HEK293 (cell line): ENCODE results near the gene GMCL1.

ENCODE experiments used
- CTCF ChIA-PET: fragments of 350-600 bp; formaldehyde crosslinking; extraction: SDS; loops from one replicate; lab custom pipeline; 2021; ENCODE audit warnings: antibody characterized with exemption; lab: Yijun Ruan, JAX
- POLR2A ChIA-PET: fragments of 300-600 bp; formaldehyde crosslinking; extraction: SDS; loops from one replicate; lab custom pipeline; 2020; ENCODE audit warnings: antibody characterized with exemption, inconsistent platforms; lab: Yijun Ruan, JAX
- H3K27ac ChIP-seq: fragments of 200-500 bp; sonication (Bioruptor generic); 2 replicates; pipeline ENCODE4 v1.5.1; 2014; ENCODE audit warnings: low read depth, low read length, control low read depth, inconsistent platforms; ENCODE audit errors: extremely low read depth
- H3K36me3 ChIP-seq, 2 experiments: fragments of 200-500 bp in 1 of 2; sonication (Bioruptor generic) in 1 of 2; 1 replicate in 1 of 2; 2 replicates in 1 of 2; pipeline ENCODE4 v1.5.1; 2014 to 2017; ENCODE audit warnings: inconsistent platforms in 2 of 2, low read length in 2 of 2; ENCODE audit not compliant: control insufficient read depth in 2 of 2, insufficient read depth in 1 of 2
- H3K4me1 ChIP-seq: fragments of 200-500 bp; sonication (Bioruptor generic); 2 replicates; pipeline ENCODE4 v1.5.1; 2014; ENCODE audit warnings: mild to moderate bottlenecking, low read length, inconsistent platforms; ENCODE audit not compliant: control insufficient read depth, insufficient read depth
- H3K4me3 ChIP-seq: 2 replicates; pipeline ENCODE4 v1.5.1; 2011; ENCODE audit warnings: low read depth, mild to moderate bottlenecking, control low read depth, low read length, moderate library complexity
- H3K9me3 ChIP-seq: fragments of 200-500 bp; sonication (Bioruptor generic); 2 replicates; pipeline ENCODE4 v1.5.1; 2014; ENCODE audit warnings: low read depth, low read length, inconsistent platforms; ENCODE audit not compliant: control insufficient read depth, insufficient read depth
- GFI1B ChIP-seq: fragments of 450-650 bp; formaldehyde crosslinking; IDR thresholded peaks from 2 replicates; pipeline ENCODE4 v1.5.1; 2016; ENCODE audit warnings: missing biosample characterization, missing genetic modification characterization
- KLF16 ChIP-seq: fragments of 450-650 bp; formaldehyde crosslinking; IDR thresholded peaks from 2 replicates; pipeline ENCODE4 v1.5.1; 2017; ENCODE audit warnings: missing biosample characterization, missing genetic modification characterization
- KLF8 ChIP-seq: fragments of 450-650 bp; formaldehyde crosslinking; IDR thresholded peaks from 2 replicates; pipeline ENCODE4 v1.5.1; 2016; ENCODE audit warnings: missing biosample characterization, missing genetic modification characterization
- KLF9 ChIP-seq: fragments of 450-650 bp; formaldehyde crosslinking; IDR thresholded peaks from 2 replicates; pipeline ENCODE4 v1.5.1; 2016; ENCODE audit warnings: missing biosample characterization, missing genetic modification characterization, low read depth
- OSR2 ChIP-seq: fragments of 450-650 bp; formaldehyde crosslinking; IDR thresholded peaks from 2 replicates; pipeline ENCODE4 v1.5.1; 2016; ENCODE audit warnings: missing biosample characterization, missing genetic modification characterization
- TCF7L2 ChIP-seq: IDR thresholded peaks from 2 replicates; pipeline ENCODE4 v1.6.1; 2011; ENCODE audit warnings: low read depth, mild to moderate bottlenecking, inconsistent platforms, low read length, moderate library complexity, borderline replicate concordance
- ZBTB21 ChIP-seq: fragments of 450-650 bp; formaldehyde crosslinking; IDR thresholded peaks from 2 replicates; pipeline ENCODE4 v1.5.1; 2017; ENCODE audit warnings: missing biosample characterization, missing genetic modification characterization
- ZNF133 ChIP-seq: fragments of 450-650 bp; formaldehyde crosslinking; IDR thresholded peaks from 2 replicates; pipeline ENCODE4 v1.5.1; 2016; ENCODE audit warnings: missing biosample characterization, missing genetic modification characterization
- ZNF248 ChIP-seq: fragments of 450-650 bp; formaldehyde crosslinking; IDR thresholded peaks from 2 replicates; pipeline ENCODE4 v1.5.1; 2017; ENCODE audit warnings: missing biosample characterization, missing genetic modification characterization
- ZNF302 ChIP-seq: fragments of 450-650 bp; formaldehyde crosslinking; IDR thresholded peaks from 2 replicates; pipeline ENCODE4 v1.5.1; 2016; ENCODE audit warnings: missing biosample characterization, missing genetic modification characterization, low read depth
- ZNF394 ChIP-seq: fragments of 450-650 bp; formaldehyde crosslinking; IDR thresholded peaks from 2 replicates; pipeline ENCODE4 v1.5.1; 2016; ENCODE audit warnings: missing biosample characterization, missing genetic modification characterization, mild to moderate bottlenecking, moderate library complexity, borderline replicate concordance
- ZNF404 ChIP-seq: fragments of 450-650 bp; formaldehyde crosslinking; IDR thresholded peaks from 2 replicates; pipeline ENCODE4 v1.5.1; 2017; ENCODE audit warnings: missing biosample characterization, missing genetic modification characterization
- ZNF521 ChIP-seq: fragments of 450-650 bp; formaldehyde crosslinking; IDR thresholded peaks from 2 replicates; pipeline ENCODE4 v1.5.1; 2017; ENCODE audit warnings: missing biosample characterization, mild to moderate bottlenecking, missing genetic modification characterization
- ZNF621 ChIP-seq: fragments of 450-650 bp; formaldehyde crosslinking; IDR thresholded peaks from 2 replicates; pipeline ENCODE4 v1.5.1; 2017; ENCODE audit warnings: missing biosample characterization, missing genetic modification characterization
- ZNF768 ChIP-seq: fragments of 450-650 bp; formaldehyde crosslinking; IDR thresholded peaks from 2 replicates; pipeline ENCODE4 v1.5.1; 2018; ENCODE audit warnings: missing biosample characterization, mild to moderate bottlenecking, missing genetic modification characterization
- ZSCAN4 ChIP-seq: fragments of 450-650 bp; formaldehyde crosslinking; IDR thresholded peaks from 2 replicates; pipeline ENCODE4 v1.5.1; 2017; ENCODE audit warnings: missing biosample characterization, missing genetic modification characterization
- TF ChIP-seq, protein P1 (sequence below): fragments of 450-650 bp; formaldehyde crosslinking; IDR thresholded peaks from 2 replicates; pipeline ENCODE4 v1.5.1; 2017; ENCODE audit warnings: missing biosample characterization, missing genetic modification characterization
- TF ChIP-seq, protein P2 (sequence below): fragments of 450-650 bp; formaldehyde crosslinking; IDR thresholded peaks from 2 replicates; pipeline ENCODE4 v1.5.1; 2017; ENCODE audit warnings: missing biosample characterization, missing genetic modification characterization
- TF ChIP-seq, protein P3 (sequence below): fragments of 450-650 bp; formaldehyde crosslinking; IDR thresholded peaks from 2 replicates; pipeline ENCODE4 v1.5.1; 2017; ENCODE audit warnings: missing biosample characterization, missing genetic modification characterization
- TF ChIP-seq, protein P4 (sequence below): fragments of 450-650 bp; formaldehyde crosslinking; IDR thresholded peaks from 2 replicates; pipeline ENCODE4 v1.5.1; 2016; ENCODE audit warnings: missing biosample characterization, missing genetic modification characterization
- TF ChIP-seq, protein P5 (sequence below): fragments of 450-650 bp; formaldehyde crosslinking; IDR thresholded peaks from 2 replicates; pipeline ENCODE4 v1.5.1; 2016; ENCODE audit warnings: missing biosample characterization, missing genetic modification characterization

The GMCL1 gene

GRCh38 chr2:69833752-69834151 lies 4.3 kb downstream of the GMCL1 start:
- ChIA-PET CTCF (interaction anchor here (1.2 kb wide), 1 partner anchor 17 kb away, joined by 5 read pairs; no protein-coding TSS in a partner anchor), POLR2A (no interaction called here)
- H3K4me3 ChIP-seq, result no peak overlapping the region
- TF ChIP-seq, protein P1, sequence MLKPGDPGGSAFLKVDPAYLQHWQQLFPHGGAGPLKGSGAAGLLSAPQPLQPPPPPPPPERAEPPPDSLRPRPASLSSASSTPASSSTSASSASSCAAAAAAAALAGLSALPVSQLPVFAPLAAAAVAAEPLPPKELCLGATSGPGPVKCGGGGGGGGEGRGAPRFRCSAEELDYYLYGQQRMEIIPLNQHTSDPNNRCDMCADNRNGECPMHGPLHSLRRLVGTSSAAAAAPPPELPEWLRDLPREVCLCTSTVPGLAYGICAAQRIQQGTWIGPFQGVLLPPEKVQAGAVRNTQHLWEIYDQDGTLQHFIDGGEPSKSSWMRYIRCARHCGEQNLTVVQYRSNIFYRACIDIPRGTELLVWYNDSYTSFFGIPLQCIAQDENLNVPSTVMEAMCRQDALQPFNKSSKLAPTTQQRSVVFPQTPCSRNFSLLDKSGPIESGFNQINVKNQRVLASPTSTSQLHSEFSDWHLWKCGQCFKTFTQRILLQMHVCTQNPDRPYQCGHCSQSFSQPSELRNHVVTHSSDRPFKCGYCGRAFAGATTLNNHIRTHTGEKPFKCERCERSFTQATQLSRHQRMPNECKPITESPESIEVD (tag by site-specific recombination), result peak; percentile 78
- no peak for TF ChIP-seq KLF8 (tag by site-specific recombination)
- peaks cover 6 to 10% of the 10 kb centered on the region in 2 experiments; a peak in 2 of 3 replicates for H3K36me3 ChIP-seq
- H3K27ac ChIP-seq, result no peak overlapping the region; the same call in 1 of the 2 replicates
- H3K9me3 ChIP-seq, result no peaks in the 10 kb centered on the region
- H3K4me1 ChIP-seq, result peaks cover 6% of the 10 kb centered on the region

- POLR2A ChIA-PET, result no interaction called here
- CTCF ChIA-PET, result interaction anchor here (1.5 to 3.5 kb wide), 2 partner anchors 58 to 110 kb away, joined by 3 to 9 read pairs; partner anchors contain the start of gene SNRNP27
- peaks cover 11 to 25% of the 10 kb centered on the region in 2 experiments; a peak in 2 of 3 replicates for H3K36me3 ChIP-seq
These were observed 6.2 kb downstream of the GMCL1 start for GRCh38 chr2:69835666-69836065.

More at GRCh38 chr2:69835666-69836065, 6.2 kb downstream of the GMCL1 start:
- H3K9me3 ChIP-seq, result no peaks in the 10 kb centered on the region
- H3K4me3 ChIP-seq, result no peak overlapping the region
- TF ChIP-seq GFI1B (tag by site-specific recombination) (no peak), ZNF133 (no peak), TCF7L2 (no peak), ZBTB21 (tag by site-specific recombination) (no peak), ZSCAN4 (tag by site-specific recombination) (no peak), OSR2 (tag by site-specific recombination) (no peak), KLF9 (tag by site-specific recombination) (no peak), ZNF768 (tag by site-specific recombination) (no peak), KLF16 (tag by site-specific recombination) (no peak), ZNF248 (no peak), ZNF394 (no peak), ZNF302 (no peak), ZNF521 (no peak), ZNF404 (tag by site-specific recombination) (no peak), ZNF621 (tag by site-specific recombination) (no peak), KLF8 (tag by site-specific recombination) (no peak)
- TF ChIP-seq, protein P2, sequence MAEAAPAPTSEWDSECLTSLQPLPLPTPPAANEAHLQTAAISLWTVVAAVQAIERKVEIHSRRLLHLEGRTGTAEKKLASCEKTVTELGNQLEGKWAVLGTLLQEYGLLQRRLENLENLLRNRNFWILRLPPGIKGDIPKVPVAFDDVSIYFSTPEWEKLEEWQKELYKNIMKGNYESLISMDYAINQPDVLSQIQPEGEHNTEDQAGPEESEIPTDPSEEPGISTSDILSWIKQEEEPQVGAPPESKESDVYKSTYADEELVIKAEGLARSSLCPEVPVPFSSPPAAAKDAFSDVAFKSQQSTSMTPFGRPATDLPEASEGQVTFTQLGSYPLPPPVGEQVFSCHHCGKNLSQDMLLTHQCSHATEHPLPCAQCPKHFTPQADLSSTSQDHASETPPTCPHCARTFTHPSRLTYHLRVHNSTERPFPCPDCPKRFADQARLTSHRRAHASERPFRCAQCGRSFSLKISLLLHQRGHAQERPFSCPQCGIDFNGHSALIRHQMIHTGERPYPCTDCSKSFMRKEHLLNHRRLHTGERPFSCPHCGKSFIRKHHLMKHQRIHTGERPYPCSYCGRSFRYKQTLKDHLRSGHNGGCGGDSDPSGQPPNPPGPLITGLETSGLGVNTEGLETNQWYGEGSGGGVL (tag by site-specific recombination), result no peak
- TF ChIP-seq, protein P3, sequence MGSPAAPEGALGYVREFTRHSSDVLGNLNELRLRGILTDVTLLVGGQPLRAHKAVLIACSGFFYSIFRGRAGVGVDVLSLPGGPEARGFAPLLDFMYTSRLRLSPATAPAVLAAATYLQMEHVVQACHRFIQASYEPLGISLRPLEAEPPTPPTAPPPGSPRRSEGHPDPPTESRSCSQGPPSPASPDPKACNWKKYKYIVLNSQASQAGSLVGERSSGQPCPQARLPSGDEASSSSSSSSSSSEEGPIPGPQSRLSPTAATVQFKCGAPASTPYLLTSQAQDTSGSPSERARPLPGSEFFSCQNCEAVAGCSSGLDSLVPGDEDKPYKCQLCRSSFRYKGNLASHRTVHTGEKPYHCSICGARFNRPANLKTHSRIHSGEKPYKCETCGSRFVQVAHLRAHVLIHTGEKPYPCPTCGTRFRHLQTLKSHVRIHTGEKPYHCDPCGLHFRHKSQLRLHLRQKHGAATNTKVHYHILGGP (tag by site-specific recombination), result no peak
- TF ChIP-seq, protein P4, sequence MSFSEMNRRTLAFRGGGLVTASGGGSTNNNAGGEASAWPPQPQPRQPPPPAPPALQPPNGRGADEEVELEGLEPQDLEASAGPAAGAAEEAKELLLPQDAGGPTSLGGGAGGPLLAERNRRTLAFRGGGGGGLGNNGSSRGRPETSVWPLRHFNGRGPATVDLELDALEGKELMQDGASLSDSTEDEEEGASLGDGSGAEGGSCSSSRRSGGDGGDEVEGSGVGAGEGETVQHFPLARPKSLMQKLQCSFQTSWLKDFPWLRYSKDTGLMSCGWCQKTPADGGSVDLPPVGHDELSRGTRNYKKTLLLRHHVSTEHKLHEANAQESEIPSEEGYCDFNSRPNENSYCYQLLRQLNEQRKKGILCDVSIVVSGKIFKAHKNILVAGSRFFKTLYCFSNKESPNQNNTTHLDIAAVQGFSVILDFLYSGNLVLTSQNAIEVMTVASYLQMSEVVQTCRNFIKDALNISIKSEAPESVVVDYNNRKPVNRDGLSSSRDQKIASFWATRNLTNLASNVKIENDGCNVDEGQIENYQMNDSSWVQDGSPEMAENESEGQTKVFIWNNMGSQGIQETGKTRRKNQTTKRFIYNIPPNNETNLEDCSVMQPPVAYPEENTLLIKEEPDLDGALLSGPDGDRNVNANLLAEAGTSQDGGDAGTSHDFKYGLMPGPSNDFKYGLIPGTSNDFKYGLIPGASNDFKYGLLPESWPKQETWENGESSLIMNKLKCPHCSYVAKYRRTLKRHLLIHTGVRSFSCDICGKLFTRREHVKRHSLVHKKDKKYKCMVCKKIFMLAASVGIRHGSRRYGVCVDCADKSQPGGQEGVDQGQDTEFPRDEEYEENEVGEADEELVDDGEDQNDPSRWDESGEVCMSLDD (tag by site-specific recombination), result no peak
- TF ChIP-seq, protein P5, sequence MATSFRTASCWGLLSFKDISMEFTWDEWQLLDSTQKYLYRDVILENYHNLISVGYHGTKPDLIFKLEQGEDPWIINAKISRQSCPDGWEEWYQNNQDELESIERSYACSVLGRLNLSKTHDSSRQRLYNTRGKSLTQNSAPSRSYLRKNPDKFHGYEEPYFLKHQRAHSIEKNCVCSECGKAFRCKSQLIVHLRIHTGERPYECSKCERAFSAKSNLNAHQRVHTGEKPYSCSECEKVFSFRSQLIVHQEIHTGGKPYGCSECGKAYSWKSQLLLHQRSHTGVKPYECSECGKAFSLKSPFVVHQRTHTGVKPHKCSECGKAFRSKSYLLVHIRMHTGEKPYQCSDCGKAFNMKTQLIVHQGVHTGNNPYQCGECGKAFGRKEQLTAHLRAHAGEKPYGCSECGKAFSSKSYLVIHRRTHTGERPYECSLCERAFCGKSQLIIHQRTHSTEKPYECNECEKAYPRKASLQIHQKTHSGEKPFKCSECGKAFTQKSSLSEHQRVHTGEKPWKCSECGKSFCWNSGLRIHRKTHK (tag by site-specific recombination), result no peak
- H3K4me1 ChIP-seq, result peaks cover 6% of the 10 kb centered on the region
- no peak overlapping the region; the same call in 1 of the 2 replicates for H3K27ac ChIP-seq
